CD14-positive monocyte (primary cell): ENCODE data around the gene SAMD5. TPM values are rescaled to one million over a fixed set of nuclear protein-coding genes. Genes with fewer than 3 reads are reported as not detected.

Experiments used
- DNase-seq, 3 donors: peaks; one replicate each; pipeline ENCODE4 v3.0.0-alpha.2; 2011 to 2022
- H2AFZ ChIP-seq: 2 replicates; pipeline ENCODE4 v1.6.0; 2012; ENCODE audit warnings: mild to moderate bottlenecking, low read depth, low read length, inconsistent platforms; ENCODE audit not compliant: insufficient read depth, poor library complexity, severe bottlenecking
- H3K27ac ChIP-seq, 2 donors: 1 replicate in 1 of 2; 2 replicates in 1 of 2; pipeline ENCODE4 v1.5.1; 2012 to 2013; ENCODE audit warnings: low read length in 2 of 2, control low read depth in 1 of 2, inconsistent platforms in 1 of 2, low read depth in 1 of 2, mild to moderate bottlenecking in 1 of 2
- H3K27me3 ChIP-seq, 2 donors: one replicate each; pipeline versions ENCODE4 v1.6.0 to v1.6.1; 2011 to 2013; ENCODE audit warnings: low read length in 2 of 2; ENCODE audit not compliant: control insufficient read depth in 2 of 2, insufficient read depth in 2 of 2
- H3K36me3 ChIP-seq, 2 donors: replicated peaks in 1 of 2; 1 replicate in 1 of 2; 2 replicates in 1 of 2; pipeline versions ENCODE4 v1.5.1 to v1.6.1; 2012 to 2013; ENCODE audit warnings: low read length in 2 of 2, control low read depth in 1 of 2, inconsistent platforms in 1 of 2, mild to moderate bottlenecking in 1 of 2; ENCODE audit not compliant: insufficient read depth in 2 of 2, control insufficient read depth in 1 of 2
- H3K4me1 ChIP-seq, 2 donors: 1 replicate in 1 of 2; 2 replicates in 1 of 2; pipeline versions ENCODE4 v1.5.1 to v1.6.1; 2012 to 2013; ENCODE audit warnings: low read length in 2 of 2, control low read depth in 1 of 2, inconsistent platforms in 1 of 2, mild to moderate bottlenecking in 1 of 2, moderate library complexity in 1 of 2; ENCODE audit not compliant: insufficient read depth in 2 of 2, control insufficient read depth in 1 of 2
- H3K4me2 ChIP-seq: replicated peaks from 2 replicates; pipeline ENCODE3; 2012; ENCODE audit warnings: low read length, moderate library complexity, mild to moderate bottlenecking; ENCODE audit not compliant: poor library complexity, severe bottlenecking; ENCODE audit errors: extremely low read depth
- H3K4me3 ChIP-seq, 3 experiments: fragments of 200-600 bp in 1 of 3; sonication (generic) in 1 of 3; replicated peaks in 1 of 3; 1 replicate in 2 of 3; 2 replicates in 1 of 3; pipeline ENCODE4 v1.5.1; 2011 to 2013; ENCODE audit warnings: low read length in 3 of 3, mild to moderate bottlenecking in 3 of 3, control low read depth in 2 of 3, low read depth in 2 of 3, inconsistent platforms in 1 of 3, moderate library complexity in 1 of 3
- H3K79me2 ChIP-seq: 2 replicates; pipeline ENCODE4 v1.6.0; 2012; ENCODE audit warnings: mild to moderate bottlenecking, control low read depth, inconsistent platforms, low read length, moderate library complexity; ENCODE audit not compliant: insufficient read depth
- H3K9ac ChIP-seq: 2 replicates; pipeline ENCODE4 v1.6.0; 2017; ENCODE audit warnings: low read length, mild to moderate bottlenecking; ENCODE audit not compliant: insufficient read depth, poor library complexity, severe bottlenecking
- H3K9me3 ChIP-seq, 2 donors: replicated peaks in 1 of 2; 1 replicate in 1 of 2; 2 replicates in 1 of 2; pipeline versions ENCODE4 v1.5.1 to v1.6.1; 2012 to 2013; ENCODE audit warnings: low read length in 2 of 2, control low read depth in 1 of 2; ENCODE audit not compliant: control insufficient read depth in 1 of 2, insufficient read depth in 1 of 2
- H4K20me1 ChIP-seq: 2 replicates; pipeline ENCODE4 v1.6.0; 2012; ENCODE audit warnings: mild to moderate bottlenecking, low read length, control low read depth, moderate library complexity; ENCODE audit not compliant: insufficient read depth
- H3K27ac Mint-ChIP-seq, 7 donors: one replicate each; pipeline ENCODE4 v1.8.0; 2020; ENCODE audit warnings: mild to moderate bottlenecking in 7 of 7, mixed read lengths in 7 of 7, moderate library complexity in 6 of 7, inconsistent platforms in 2 of 7
- H3K27me3 Mint-ChIP-seq, 3 donors: one replicate each; pipeline ENCODE4 v1.8.0; 2021 to 2022; ENCODE audit warnings: low read depth in 3 of 3, mild to moderate bottlenecking in 3 of 3, mixed read lengths in 3 of 3, moderate library complexity in 3 of 3, inconsistent platforms in 1 of 3
- H3K36me3 Mint-ChIP-seq, 2 donors: one replicate each; pipeline ENCODE4 v1.8.0; 2020; ENCODE audit warnings: mixed read lengths in 2 of 2, inconsistent platforms in 1 of 2, mild to moderate bottlenecking in 1 of 2
- H3K4me1 Mint-ChIP-seq: one replicate; pipeline ENCODE4 v1.8.0; 2020; ENCODE audit warnings: mild to moderate bottlenecking, mixed read lengths
- H3K4me3 Mint-ChIP-seq, 2 donors: one replicate each; pipeline ENCODE4 v1.8.0; 2020; ENCODE audit warnings: mild to moderate bottlenecking in 2 of 2, mixed read lengths in 2 of 2, moderate library complexity in 1 of 2
- H3K9me3 Mint-ChIP-seq, 7 donors: one replicate each; pipeline ENCODE4 v1.8.0; 2020 to 2022; ENCODE audit warnings: mixed read lengths in 7 of 7, mild to moderate bottlenecking in 6 of 7, moderate library complexity in 6 of 7, inconsistent platforms in 2 of 7
- CTCF ChIP-seq: fragments of 200-600 bp; IDR thresholded peaks from one replicate; pipeline ENCODE4 v1.8.0; 2022; ENCODE audit warnings: antibody characterized with exemption, mild to moderate bottlenecking
- WGBS: methylation state at CpG from one replicate; pipeline ENCODE4 v1.1.5; 2013; ENCODE audit warnings: missing lambda C conversion rate; ENCODE audit not compliant: insufficient coverage; 5-methylcytosine and 5-hydroxymethylcytosine counted together
- intact Hi-C, 2 donors: fragments of 100-400 bp; cut with micrococcal nuclease; formaldehyde crosslinking; loops; one replicate each; pipeline versions ENCODE4 v1.15.0 to v1.15.1; 2023
- polyA plus RNA-seq, 3 donors: library from polyadenylated mRNA; depleted of rRNA in 1 of 3; unstranded in 2 of 3; stranded (reverse) in 1 of 3; fragments of 300-500 nt in 2 of 3; fragments of >200 nt in 1 of 3; fragmentation: Illumina TruSeq in 2 of 3; gene quantifications; 1 replicate in 2 of 3; 2 replicates in 1 of 3; pipeline ENCODE4 v1.2.3, GENCODE V29; 2012 to 2021

The SAMD5 gene
- polyA plus RNA-seq, 3 donors, result not detected

GRCh38 chr6:147467886-147468285 is 40.6 kb upstream of the SAMD5 start:
- Mint-ChIP-seq H3K27ac (no peak overlapping the region), H3K4me1 (no peaks in the 10 kb centered on the region), H3K4me3 (no peak overlapping the region), H3K27me3 (no peaks in the 10 kb centered on the region), H3K36me3 (no peaks in the 10 kb centered on the region), H3K9me3 (peaks cover 0 to 5% (median 0%) of the 10 kb centered on the region in 7 donors)
- no CpG with 5 or more reads among the region's 2 CpGs for WGBS
- Histone ChIP-seq H2AFZ (no peak overlapping the region), H3K36me3 (no peaks in the 10 kb centered on the region), H3K4me3 (no peak overlapping the region), H4K20me1 (no peaks in the 10 kb centered on the region), H3K9ac (no peak overlapping the region), H3K27ac (no peak overlapping the region), H3K9me3 (peaks cover 0 to 3% of the 10 kb centered on the region in 2 donors), H3K4me1 (no peaks in the 10 kb centered on the region), H3K27me3 (no peaks in the 10 kb centered on the region), H3K79me2 (no peaks in the 10 kb centered on the region), H3K4me2 (no peak overlapping the region)
- DNase-seq, result no peak
- intact Hi-C loops, result no loop called here
- no peak for TF ChIP-seq CTCF

- no peaks in the 10 kb centered on the region for H3K36me3 Mint-ChIP-seq
- H3K27me3 Mint-ChIP-seq, result no peaks in the 10 kb centered on the region
Observed at GRCh38 chr6:147468634-147469033, 39.9 kb upstream of the SAMD5 start.

More at GRCh38 chr6:147468634-147469033, 39.9 kb upstream of the SAMD5 start:
- H3K9me3 Mint-ChIP-seq, result peaks cover 0 to 5% (median 2%) of the 10 kb centered on the region in 7 donors
- no peak for TF ChIP-seq CTCF
- Histone ChIP-seq H3K27ac (no peak overlapping the region), H3K79me2 (no peaks in the 10 kb centered on the region), H3K9ac (no peak overlapping the region), H3K4me2 (no peak overlapping the region), H3K4me1 (no peaks in the 10 kb centered on the region), H3K36me3 (no peaks in the 10 kb centered on the region), H3K4me3 (no peak overlapping the region), H3K9me3 (peaks cover 0 to 3% of the 10 kb centered on the region in 2 donors), H2AFZ (no peak overlapping the region), H4K20me1 (no peaks in the 10 kb centered on the region), H3K27me3 (no peaks in the 10 kb centered on the region)
- no peak overlapping the region for H3K4me3 Mint-ChIP-seq
- no peak for DNase-seq
- 82% methylated on average over 1 of the region's 2 CpGs for WGBS
- H3K27ac Mint-ChIP-seq, result no peak overlapping the region
- intact Hi-C loops, result no loop called here
- H3K4me1 Mint-ChIP-seq, result no peaks in the 10 kb centered on the region
